Left ventricle myocardium inferior (tissue), 1 donor: ENCODE data around the gene NFKBIZ. TPM values are rescaled to one million over a fixed set of nuclear protein-coding genes. Genes with fewer than 3 reads are reported as not detected.

Experiments
- DNase-seq: peaks from one replicate; pipeline ENCODE4 v3.0.0-alpha.2; 2020
- H3K27ac ChIP-seq: fragments of 200-600 bp; replicated peaks from 2 replicates; pipeline ENCODE4 v1.8.0; 2021
- H3K27me3 ChIP-seq: fragments of 200-600 bp; 2 replicates; pipeline ENCODE4 v1.8.0; 2021; ENCODE audit warnings: low read depth
- H3K36me3 ChIP-seq: fragments of 200-600 bp; 2 replicates; pipeline ENCODE4 v1.8.0; 2021
- H3K4me1 ChIP-seq: fragments of 200-600 bp; 2 replicates; pipeline ENCODE4 v1.8.0; 2021
- H3K4me3 ChIP-seq: fragments of 200-600 bp; 2 replicates; pipeline ENCODE4 v1.8.0; 2021; ENCODE audit warnings: mild to moderate bottlenecking, moderate library complexity
- H3K9me3 ChIP-seq: fragments of 200-600 bp; replicated peaks from 2 replicates; pipeline ENCODE4 v1.8.0; 2021
- intact Hi-C: fragments of 100-400 bp; cut with micrococcal nuclease; formaldehyde crosslinking; loops from one replicate; pipeline ENCODE4 v1.11.0; 2022
- total RNA-seq: library from RNA; stranded (reverse); fragmentation: NEBNext Ultra II Directional; extraction: Animal tissue kit (Norgen Biotek cat#: 25700); gene quantifications from one replicate; pipeline ENCODE4 v1.2.1, GENCODE V29; 2021
- TF ChIP-seq, protein P1 (sequence below): fragments of 200-600 bp; IDR thresholded peaks from 2 replicates; pipeline ENCODE4 v1.8.0; 2021; ENCODE audit warnings: antibody characterized with exemption, mild to moderate bottlenecking, borderline replicate concordance
- donor health status: DM: no; HTN: yes; CAD: no; lungs with severe emphysema.

NFKBIZ gene
- total RNA-seq, 1 donor from 2014 or later = 15.0 TPM

GRCh38 chr3:101827211-101828174 is 21.8 kb upstream of the NFKBIZ start:
- TF ChIP-seq, protein P1, sequence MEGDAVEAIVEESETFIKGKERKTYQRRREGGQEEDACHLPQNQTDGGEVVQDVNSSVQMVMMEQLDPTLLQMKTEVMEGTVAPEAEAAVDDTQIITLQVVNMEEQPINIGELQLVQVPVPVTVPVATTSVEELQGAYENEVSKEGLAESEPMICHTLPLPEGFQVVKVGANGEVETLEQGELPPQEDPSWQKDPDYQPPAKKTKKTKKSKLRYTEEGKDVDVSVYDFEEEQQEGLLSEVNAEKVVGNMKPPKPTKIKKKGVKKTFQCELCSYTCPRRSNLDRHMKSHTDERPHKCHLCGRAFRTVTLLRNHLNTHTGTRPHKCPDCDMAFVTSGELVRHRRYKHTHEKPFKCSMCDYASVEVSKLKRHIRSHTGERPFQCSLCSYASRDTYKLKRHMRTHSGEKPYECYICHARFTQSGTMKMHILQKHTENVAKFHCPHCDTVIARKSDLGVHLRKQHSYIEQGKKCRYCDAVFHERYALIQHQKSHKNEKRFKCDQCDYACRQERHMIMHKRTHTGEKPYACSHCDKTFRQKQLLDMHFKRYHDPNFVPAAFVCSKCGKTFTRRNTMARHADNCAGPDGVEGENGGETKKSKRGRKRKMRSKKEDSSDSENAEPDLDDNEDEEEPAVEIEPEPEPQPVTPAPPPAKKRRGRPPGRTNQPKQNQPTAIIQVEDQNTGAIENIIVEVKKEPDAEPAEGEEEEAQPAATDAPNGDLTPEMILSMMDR = no peak
- intact Hi-C loops = no loop called here
- Histone ChIP-seq H3K36me3 (peaks cover 12% of the 10 kb centered on the region), H3K27me3 (no peaks in the 10 kb centered on the region), H3K4me1 (peaks cover 41% of the 10 kb centered on the region), H3K4me3 (peak overlapping the region; percentile 70), H3K27ac (peak overlapping the region; percentile 92), H3K9me3 (no peaks in the 10 kb centered on the region)
- DNase-seq = peak; percentile 67

DNA sequence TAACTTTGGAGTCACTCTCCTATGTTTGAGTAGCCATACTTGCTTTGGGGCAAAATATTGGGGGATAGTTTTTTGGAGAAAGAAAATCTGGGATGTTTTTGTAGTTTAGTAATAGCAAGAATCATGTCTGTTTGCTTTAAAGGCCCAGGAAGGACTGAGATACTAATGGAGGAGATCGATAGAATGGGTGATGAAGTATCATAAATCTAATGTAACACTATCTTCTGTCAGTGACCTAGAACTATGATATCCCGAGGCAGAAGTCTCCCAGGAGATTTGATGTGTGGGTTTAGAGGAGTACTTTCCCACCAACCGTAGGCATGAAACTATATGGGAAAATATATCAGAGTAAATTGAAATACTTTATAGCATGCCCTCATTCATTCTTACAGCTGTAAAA is 21.0 kb upstream of the NFKBIZ start:
- H3K27ac ChIP-seq = peak overlapping the region; percentile 92
- peaks cover 43% of the 10 kb centered on the region for H3K4me1 ChIP-seq
- H3K9me3 ChIP-seq = no peaks in the 10 kb centered on the region
- no peak for DNase-seq
- intact Hi-C loops = no loop called here
- H3K4me3 ChIP-seq = peak overlapping the region; percentile 70
- no peaks in the 10 kb centered on the region for H3K27me3 ChIP-seq
- TF ChIP-seq, protein P1 = no peak
- peaks cover 5% of the 10 kb centered on the region for H3K36me3 ChIP-seq

DNA sequence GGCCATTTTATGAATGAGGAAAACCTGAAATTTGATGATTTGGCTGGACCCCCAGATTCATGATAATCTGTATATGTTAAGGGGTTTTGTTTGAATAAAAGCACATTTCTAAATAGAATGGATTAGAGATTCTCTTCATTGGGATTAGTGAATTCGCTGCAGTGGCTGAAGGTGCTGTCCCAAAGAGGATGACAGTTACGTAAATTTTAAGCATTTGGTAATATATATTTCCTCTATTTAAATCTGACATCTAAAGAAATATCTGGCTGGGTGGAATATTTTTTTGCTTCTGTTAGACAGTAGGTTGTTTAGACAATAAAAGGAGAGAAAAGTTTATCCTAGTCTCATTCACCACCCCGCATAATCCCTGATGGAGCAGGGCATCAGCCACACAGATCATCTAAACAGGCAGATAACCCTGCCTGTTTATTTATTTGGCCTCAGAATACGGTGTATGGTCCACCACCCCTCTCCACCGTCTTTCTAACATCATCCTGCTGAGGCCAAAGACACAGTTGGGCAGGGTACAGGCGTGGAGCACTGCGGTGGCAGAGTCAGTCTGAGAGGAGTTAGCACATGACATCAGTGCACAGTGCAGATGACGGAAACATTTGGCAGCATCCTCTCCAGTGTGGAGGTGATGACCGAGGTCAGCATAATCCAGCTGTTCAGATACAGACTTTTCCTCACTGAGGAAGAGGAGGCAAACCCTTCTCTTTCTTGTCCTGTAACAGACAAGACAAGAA is 20.4 kb upstream of the NFKBIZ start:
- peak; percentile 67 for DNase-seq
- intact Hi-C loops = no loop called here
- Histone ChIP-seq H3K9me3 (no peaks in the 10 kb centered on the region), H3K4me1 (peaks cover 49% of the 10 kb centered on the region), H3K4me3 (peak overlapping the region; percentile 70), H3K27me3 (no peaks in the 10 kb centered on the region), H3K36me3 (peaks cover 3% of the 10 kb centered on the region), H3K27ac (peak overlapping the region; percentile 92)
- TF ChIP-seq, protein P1 = no peak

GRCh38 chr3:101829437-101829830 is 19.9 kb upstream of the NFKBIZ start:
- Histone ChIP-seq H3K27ac (peak overlapping the region; percentile 92), H3K9me3 (no peaks in the 10 kb centered on the region), H3K4me3 (peak overlapping the region; percentile 70), H3K4me1 (peaks cover 54% of the 10 kb centered on the region), H3K27me3 (no peaks in the 10 kb centered on the region), H3K36me3 (peaks cover 3% of the 10 kb centered on the region)
- TF ChIP-seq, protein P1 = no peak
- intact Hi-C loops = no loop called here
- no peak for DNase-seq

DNA sequence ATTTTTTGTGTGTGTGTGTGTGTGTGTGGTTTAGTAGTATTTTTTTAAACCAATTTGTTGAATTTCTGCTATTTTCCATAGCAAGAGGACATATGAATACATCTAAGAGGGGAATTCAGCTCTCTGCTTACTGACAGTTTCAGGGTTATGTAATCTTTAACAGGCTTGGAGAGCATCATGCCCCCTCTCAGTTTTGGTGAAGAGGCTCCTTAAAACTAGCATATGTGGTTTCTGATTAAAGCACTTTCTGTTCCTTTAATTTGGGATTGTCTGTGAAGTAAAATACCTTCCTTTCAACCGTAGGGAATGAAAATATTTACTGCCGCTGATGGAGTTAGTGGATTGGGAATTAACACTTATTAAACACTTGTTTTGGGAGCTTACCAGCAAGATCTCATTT is 19.4 kb upstream of the NFKBIZ start:
- Histone ChIP-seq H3K27ac (peak overlapping the region; percentile 92), H3K4me3 (peak overlapping the region; percentile 70), H3K27me3 (no peaks in the 10 kb centered on the region), H3K4me1 (peaks cover 54% of the 10 kb centered on the region), H3K36me3 (no peaks in the 10 kb centered on the region), H3K9me3 (no peaks in the 10 kb centered on the region)
- DNase-seq = no peak
- intact Hi-C loops = no loop called here
- TF ChIP-seq, protein P1 = no peak
